HCT116 (cell line): ENCODE results near the gene TLN1. TPM values are rescaled to one million over a fixed set of nuclear protein-coding genes. Genes with fewer than 3 reads are reported as not detected.

Experiments
- ATAC-seq: fragments of 200-7000 bp; cut with Tn5 transposase; 2 replicates; pipeline ENCODE4 v1.9.1; 2020; ENCODE audit warnings: mild to moderate bottlenecking, moderate library complexity
- BruUV-seq: library from RNA; stranded (reverse); fragments of 400-500 nt; replicated peaks from 2 replicates; lab custom pipeline; 2021; lab: Mats Ljungman, UMichigan
- CTCF ChIA-PET: fragments of 300-600 bp; sonication (Branson Sonifier 250); formaldehyde crosslinking; loops from one replicate; lab custom pipeline; 2021; ENCODE audit warnings: antibody characterized with exemption; lab: Charles Lee
- POLR2A ChIA-PET: fragments of 300-600, 350-600 bp; sonication (Branson Sonifier 250); formaldehyde crosslinking; loops from one replicate; lab custom pipeline; 2021; ENCODE audit warnings: antibody characterized with exemption; lab: Charles Lee
- RAD21 ChIA-PET, 2 experiments: fragments of 300-600 bp; sonication (Branson Sonifier 250); formaldehyde crosslinking; loops; one replicate each; lab custom pipeline; 2023; ENCODE audit warnings: low total read pairs in 2 of 2; ENCODE audit not compliant: uncharacterized antibody in 2 of 2, unreplicated experiment in 2 of 2, low non-redundant PET in 1 of 2; lab: Charles Lee
- DNase-seq: peaks from one replicate; pipeline ENCODE4 v3.0.0-alpha.2; 2010; ENCODE audit warnings: low read depth, low spot score
- H2AFZ ChIP-seq: fragments of 200-600 bp; shearing (Covaris generic), sonication (generic); 2 replicates; pipeline ENCODE4 v1.6.1; 2017; ENCODE audit warnings: low read depth, mixed run types, mixed read lengths, antibody characterized with exemption, low read length; ENCODE audit not compliant: poor library complexity, severe bottlenecking
- H3K27ac ChIP-seq: 2 replicates; pipeline ENCODE4 v1.5.1; 2012; ENCODE audit warnings: low read depth, low read length
- H3K27me3 ChIP-seq: fragments of 200-600 bp; sonication (generic); 2 replicates; pipeline ENCODE4 v1.6.1; 2016; ENCODE audit warnings: mixed run types, low read length, mixed read lengths; ENCODE audit not compliant: insufficient read depth
- H3K36me3 ChIP-seq, 2 experiments: fragments of 200-500 bp in 1 of 2; fragments of 200-600 bp in 1 of 2; sonication (Bioruptor generic) in 1 of 2; sonication (generic) in 1 of 2; 2 replicates each; pipeline versions ENCODE4 v1.5.1 to v1.6.1; 2014 to 2016; ENCODE audit warnings: low read length in 2 of 2, inconsistent platforms in 1 of 2, mixed read lengths in 1 of 2, mixed run types in 1 of 2; ENCODE audit not compliant: insufficient read depth in 2 of 2, control insufficient read depth in 1 of 2
- H3K4me1 ChIP-seq, 2 experiments: fragments of 200-600 bp in 1 of 2; sonication (generic) in 1 of 2; 2 replicates each; pipeline versions ENCODE4 v1.5.1 to v1.6.1; 2012 to 2017; ENCODE audit warnings: low read length in 2 of 2, inconsistent platforms in 1 of 2, mild to moderate bottlenecking in 1 of 2, mixed read lengths in 1 of 2, mixed run types in 1 of 2, moderate library complexity in 1 of 2; ENCODE audit not compliant: insufficient read depth in 2 of 2, control insufficient read depth in 1 of 2
- H3K4me2 ChIP-seq: fragments of 200-600 bp; sonication (generic); 2 replicates; pipeline ENCODE4 v1.6.1; 2017; ENCODE audit warnings: mixed run types, low read length, mixed read lengths
- H3K4me3 ChIP-seq, 2 experiments: fragments of 200-600 bp in 1 of 2; sonication (generic) in 1 of 2; replicated peaks in 1 of 2; 2 replicates each; pipeline ENCODE4 v1.5.1; 2011 to 2016; ENCODE audit warnings: low read length in 2 of 2, control low read depth in 1 of 2, low read depth in 1 of 2, mild to moderate bottlenecking in 1 of 2, mixed read lengths in 1 of 2, mixed run types in 1 of 2
- H3K79me2 ChIP-seq: fragments of 200-600 bp; sonication (generic); 2 replicates; pipeline ENCODE4 v1.6.1; 2017; ENCODE audit warnings: mild to moderate bottlenecking, mixed run types, low read length, moderate library complexity, mixed read lengths; ENCODE audit not compliant: insufficient read depth
- H3K9ac ChIP-seq: fragments of 200-600 bp; sonication (generic); 2 replicates; pipeline ENCODE4 v1.6.1; 2016; ENCODE audit warnings: low read length, mixed read lengths
- H3K9me2 ChIP-seq: fragments of 200-600 bp; sonication (generic), shearing (Covaris generic); 2 replicates; pipeline ENCODE4 v1.6.1; 2017; ENCODE audit warnings: mixed run types, mild to moderate bottlenecking, moderate library complexity; ENCODE audit not compliant: insufficient read depth
- H3K9me3 ChIP-seq, 2 experiments: fragments of 200-500 bp in 1 of 2; fragments of 200-600 bp in 1 of 2; sonication (Bioruptor generic) in 1 of 2; sonication (generic) in 1 of 2; 2 replicates each; pipeline ENCODE4 v1.6.1; 2014 to 2017; ENCODE audit warnings: low read length in 2 of 2, mixed read lengths in 2 of 2, inconsistent platforms in 1 of 2, low read depth in 1 of 2, mild to moderate bottlenecking in 1 of 2, mixed run types in 1 of 2, moderate library complexity in 1 of 2; ENCODE audit not compliant: control insufficient read depth in 1 of 2, insufficient read depth in 1 of 2
- H4K20me1 ChIP-seq: fragments of 200-600 bp; sonication (generic), shearing (Covaris generic); 2 replicates; pipeline ENCODE4 v1.6.1; 2017; ENCODE audit warnings: mixed run types, mild to moderate bottlenecking, moderate library complexity; ENCODE audit not compliant: insufficient read depth
- CBX3 ChIP-seq: IDR thresholded peaks from 2 replicates; pipeline ENCODE4 v1.6.1; 2012; ENCODE audit warnings: low read depth
- ELF1 ChIP-seq: IDR thresholded peaks from 2 replicates; pipeline ENCODE4 v1.6.1; 2012; ENCODE audit warnings: low read depth, borderline replicate concordance
- EZH2 ChIP-seq: fragments of 200-600 bp; sonication (generic); IDR thresholded peaks from 2 replicates; pipeline ENCODE4 v1.6.1; 2017; ENCODE audit warnings: antibody characterized with exemption, mixed run types
- SIN3A ChIP-seq: IDR thresholded peaks from 2 replicates; pipeline ENCODE4 v1.6.1; 2012; ENCODE audit warnings: low read depth
- SP1 ChIP-seq: IDR thresholded peaks from 2 replicates; pipeline ENCODE4 v1.6.1; 2012; ENCODE audit warnings: low read depth
- SRF ChIP-seq: IDR thresholded peaks from 2 replicates; pipeline ENCODE4 v1.6.1; 2012; ENCODE audit warnings: low read depth
- TCF7L2 ChIP-seq: IDR thresholded peaks from 2 replicates; pipeline ENCODE4 v1.7.0; 2011; ENCODE audit warnings: borderline replicate concordance, inconsistent platforms; ENCODE audit not compliant: insufficient read depth, insufficient read length; ENCODE audit errors: extremely low read depth
- YY1 ChIP-seq: IDR thresholded peaks from 2 replicates; pipeline ENCODE4 v1.6.1; 2011; ENCODE audit warnings: low read length, low read depth, moderate library complexity, mild to moderate bottlenecking; ENCODE audit not compliant: insufficient replicate concordance; ENCODE audit errors: extremely low read depth
- intact Hi-C: fragments of 100-400 bp; cut with micrococcal nuclease; formaldehyde crosslinking; loops from 2 replicates; pipeline ENCODE4 v1.10.0; 2022
- total RNA-seq: library from RNA; stranded (reverse); gene quantifications from one replicate; pipeline ENCODE4 v1.2.1, GENCODE V29; 2021; ENCODE audit not compliant: unreplicated experiment
- TF ChIP-seq, protein P1 (sequence below): IDR thresholded peaks from 2 replicates; pipeline ENCODE4 v1.6.1; 2012
- TF ChIP-seq, protein P2 (sequence below): IDR thresholded peaks from 2 replicates; pipeline ENCODE4 v1.6.1; 2012
- TF ChIP-seq, protein P3 (sequence below): IDR thresholded peaks from 2 replicates; pipeline ENCODE4 v1.6.1; 2012; ENCODE audit warnings: low read depth
- TF ChIP-seq, protein P4 (sequence below), 3 experiments: fragments of 200-600 bp in 1 of 3; sonication (generic) in 1 of 3; IDR thresholded peaks in 2 of 3; conservative IDR thresholded peaks in 1 of 3; 2 replicates each; pipeline ENCODE4 v1.5.1; 2012 to 2017; ENCODE audit warnings: low read depth in 2 of 3, low read length in 2 of 3, antibody characterized with exemption in 1 of 3, borderline replicate concordance in 1 of 3, control low read depth in 1 of 3, mild to moderate bottlenecking in 1 of 3, mixed read lengths in 1 of 3, mixed run types in 1 of 3, moderate library complexity in 1 of 3; ENCODE audit not compliant: insufficient read depth in 1 of 3

The TLN1 gene
- total RNA-seq, 1 experiment from 2014 or later: 144 TPM

DNA sequence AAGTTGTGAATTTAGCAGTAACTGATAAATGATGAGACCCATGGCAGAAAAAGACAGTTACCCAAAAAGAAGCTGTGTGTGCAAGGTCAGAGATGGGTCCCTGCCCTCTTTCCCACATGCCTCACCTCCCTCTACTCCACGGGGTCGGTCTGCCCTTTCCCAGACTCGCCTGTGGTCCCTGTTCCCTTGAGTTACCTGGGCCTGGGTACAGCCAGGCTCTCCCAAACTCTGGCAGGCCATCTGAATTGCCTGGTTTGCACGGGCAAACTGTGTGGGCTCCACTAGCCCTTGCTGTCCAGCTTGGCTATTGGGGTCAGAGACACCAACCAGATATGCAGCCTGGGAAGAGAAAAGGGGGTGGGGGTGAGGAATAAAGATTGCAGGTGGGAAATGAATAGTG, 23.8 kb downstream of the TLN1 start:
- peaks cover 55 to 74% of the 10 kb centered on the region in 2 experiments for H3K36me3 ChIP-seq
- ChIA-PET POLR2A (no interaction called here), CTCF (no interaction called here)

More for the DNA sequence above, 23.8 kb downstream of the TLN1 start:
- no peaks in the 10 kb centered on the region for H3K27me3 ChIP-seq
- H3K9me2 ChIP-seq: no peaks in the 10 kb centered on the region
- H3K79me2 ChIP-seq: no peaks in the 10 kb centered on the region
- no peak overlapping the region for H3K4me3 ChIP-seq
- H3K9me3 ChIP-seq: no peaks in the 10 kb centered on the region
- ATAC-seq (no peak), DNase-seq (no peak)
- RAD21 ChIA-PET: no interaction called here
- BruUV-seq: no TSS peak
- H3K27ac ChIP-seq: no peak overlapping the region
- H4K20me1 ChIP-seq: no peaks in the 10 kb centered on the region
- no peak overlapping the region for H3K4me2 ChIP-seq
- TF ChIP-seq YY1 (no peak), ELF1 (no peak), TCF7L2 (no peak), SIN3A (no peak), EZH2 (no peak), CBX3 (no peak), SP1 (no peak), SRF (no peak)
- TF ChIP-seq, protein P1, sequence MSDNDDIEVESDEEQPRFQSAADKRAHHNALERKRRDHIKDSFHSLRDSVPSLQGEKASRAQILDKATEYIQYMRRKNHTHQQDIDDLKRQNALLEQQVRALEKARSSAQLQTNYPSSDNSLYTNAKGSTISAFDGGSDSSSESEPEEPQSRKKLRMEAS: no peak
- TF ChIP-seq, protein P2, sequence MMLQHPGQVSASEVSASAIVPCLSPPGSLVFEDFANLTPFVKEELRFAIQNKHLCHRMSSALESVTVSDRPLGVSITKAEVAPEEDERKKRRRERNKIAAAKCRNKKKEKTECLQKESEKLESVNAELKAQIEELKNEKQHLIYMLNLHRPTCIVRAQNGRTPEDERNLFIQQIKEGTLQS: no peak
- TF ChIP-seq, protein P3, sequence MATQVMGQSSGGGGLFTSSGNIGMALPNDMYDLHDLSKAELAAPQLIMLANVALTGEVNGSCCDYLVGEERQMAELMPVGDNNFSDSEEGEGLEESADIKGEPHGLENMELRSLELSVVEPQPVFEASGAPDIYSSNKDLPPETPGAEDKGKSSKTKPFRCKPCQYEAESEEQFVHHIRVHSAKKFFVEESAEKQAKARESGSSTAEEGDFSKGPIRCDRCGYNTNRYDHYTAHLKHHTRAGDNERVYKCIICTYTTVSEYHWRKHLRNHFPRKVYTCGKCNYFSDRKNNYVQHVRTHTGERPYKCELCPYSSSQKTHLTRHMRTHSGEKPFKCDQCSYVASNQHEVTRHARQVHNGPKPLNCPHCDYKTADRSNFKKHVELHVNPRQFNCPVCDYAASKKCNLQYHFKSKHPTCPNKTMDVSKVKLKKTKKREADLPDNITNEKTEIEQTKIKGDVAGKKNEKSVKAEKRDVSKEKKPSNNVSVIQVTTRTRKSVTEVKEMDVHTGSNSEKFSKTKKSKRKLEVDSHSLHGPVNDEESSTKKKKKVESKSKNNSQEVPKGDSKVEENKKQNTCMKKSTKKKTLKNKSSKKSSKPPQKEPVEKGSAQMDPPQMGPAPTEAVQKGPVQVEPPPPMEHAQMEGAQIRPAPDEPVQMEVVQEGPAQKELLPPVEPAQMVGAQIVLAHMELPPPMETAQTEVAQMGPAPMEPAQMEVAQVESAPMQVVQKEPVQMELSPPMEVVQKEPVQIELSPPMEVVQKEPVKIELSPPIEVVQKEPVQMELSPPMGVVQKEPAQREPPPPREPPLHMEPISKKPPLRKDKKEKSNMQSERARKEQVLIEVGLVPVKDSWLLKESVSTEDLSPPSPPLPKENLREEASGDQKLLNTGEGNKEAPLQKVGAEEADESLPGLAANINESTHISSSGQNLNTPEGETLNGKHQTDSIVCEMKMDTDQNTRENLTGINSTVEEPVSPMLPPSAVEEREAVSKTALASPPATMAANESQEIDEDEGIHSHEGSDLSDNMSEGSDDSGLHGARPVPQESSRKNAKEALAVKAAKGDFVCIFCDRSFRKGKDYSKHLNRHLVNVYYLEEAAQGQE: no peak
- TF ChIP-seq, protein P4, sequence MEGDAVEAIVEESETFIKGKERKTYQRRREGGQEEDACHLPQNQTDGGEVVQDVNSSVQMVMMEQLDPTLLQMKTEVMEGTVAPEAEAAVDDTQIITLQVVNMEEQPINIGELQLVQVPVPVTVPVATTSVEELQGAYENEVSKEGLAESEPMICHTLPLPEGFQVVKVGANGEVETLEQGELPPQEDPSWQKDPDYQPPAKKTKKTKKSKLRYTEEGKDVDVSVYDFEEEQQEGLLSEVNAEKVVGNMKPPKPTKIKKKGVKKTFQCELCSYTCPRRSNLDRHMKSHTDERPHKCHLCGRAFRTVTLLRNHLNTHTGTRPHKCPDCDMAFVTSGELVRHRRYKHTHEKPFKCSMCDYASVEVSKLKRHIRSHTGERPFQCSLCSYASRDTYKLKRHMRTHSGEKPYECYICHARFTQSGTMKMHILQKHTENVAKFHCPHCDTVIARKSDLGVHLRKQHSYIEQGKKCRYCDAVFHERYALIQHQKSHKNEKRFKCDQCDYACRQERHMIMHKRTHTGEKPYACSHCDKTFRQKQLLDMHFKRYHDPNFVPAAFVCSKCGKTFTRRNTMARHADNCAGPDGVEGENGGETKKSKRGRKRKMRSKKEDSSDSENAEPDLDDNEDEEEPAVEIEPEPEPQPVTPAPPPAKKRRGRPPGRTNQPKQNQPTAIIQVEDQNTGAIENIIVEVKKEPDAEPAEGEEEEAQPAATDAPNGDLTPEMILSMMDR (IDR thresholded peaks at IDR 0.05 in 2 of 3, conservative IDR thresholded peaks at IDR 0.05 in 1 of 3; ENCODE audit: borderline replicate concordance in 1 of 3, insufficient read depth in 1 of 3, low read depth in 2 of 3, low read length in 2 of 3): no peak
- no peaks in the 10 kb centered on the region for H3K4me1 ChIP-seq
- H2AFZ ChIP-seq: no peak overlapping the region
- no peak overlapping the region for H3K9ac ChIP-seq
- intact Hi-C loops: no loop called here
